G401 (cell line): ENCODE results near the gene CKMT2. TPM values are rescaled to one million over a fixed set of nuclear protein-coding genes. Genes with fewer than 3 reads are reported as not detected.
A peak's percentile ranks its signal among the peaks of the same experiment; 100 is the strongest.

ENCODE experiments used
- DNase-seq: peaks from one replicate; pipeline ENCODE4 v3.0.0-alpha.2; 2015; ENCODE audit warnings: low spot score
- in situ Hi-C: cut with HindIII; loops from 2 replicates; pipeline ENCODE4 v1.10.0; 2016; ENCODE audit warnings: low sequenced_read_pairs, mixed read lengths
- total RNA-seq: library from RNA; depleted of rRNA; stranded (reverse); fragments of >200 nt; shearing (Covaris generic); gene quantifications from 2 replicates; pipeline ENCODE4 v1.2.3, GENCODE V29; 2014; rRNA removed

The CKMT2 gene
- total RNA-seq = not detected in 2 replicates

DNA sequence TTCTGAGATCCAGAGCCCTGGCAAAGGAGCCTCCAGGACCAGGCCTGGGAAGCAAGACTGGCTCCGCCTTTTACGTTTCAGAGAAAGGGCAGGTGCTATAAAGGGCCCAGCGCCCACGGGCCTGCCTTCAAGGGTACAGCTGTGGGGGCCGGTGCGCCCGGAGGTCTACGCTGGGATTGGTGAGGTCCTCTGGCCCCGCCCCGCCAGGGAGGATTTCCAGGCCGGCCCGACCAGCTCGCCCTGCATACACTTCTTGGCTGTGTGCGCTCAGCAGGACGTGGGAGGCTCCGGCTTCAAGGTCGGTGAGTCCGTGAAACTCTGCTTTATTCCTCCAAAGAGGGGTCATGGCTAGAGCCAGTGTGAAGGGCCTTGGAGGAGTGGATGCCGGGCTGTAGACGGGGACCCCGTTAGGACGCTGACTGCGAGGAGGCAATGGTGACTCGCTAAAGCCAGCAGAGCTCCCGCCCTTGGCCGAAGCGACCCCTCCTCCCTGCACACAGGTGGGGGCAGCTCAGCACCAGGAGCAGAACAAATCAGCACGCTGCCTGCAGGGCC lies at the start of gene CKMT2:
Gene CKMT2 (plus strand): TSS at position 243 of the 555 bp plus-strand sequence. CDS start 17,811 bp downstream, outside the sequence.
- peak; percentile 69 for DNase-seq
- in situ Hi-C loops = no loop called here

- in situ Hi-C loops = no loop called here
- DNase-seq = no peak
Measured at GRCh38 chr5:81183811-81184748, 49.0 kb upstream of the CKMT2 start.

- DNase-seq = no peak
- in situ Hi-C loops = no loop called here
Measured at GRCh38 chr5:81184749-81185110, 48.4 kb upstream of the CKMT2 start.

- DNase-seq = no peak
- in situ Hi-C loops = no loop called here
Measured at GRCh38 chr5:81187885-81188284, 45.2 kb upstream of the CKMT2 start.

- no peak for DNase-seq
- in situ Hi-C loops = no loop called here
Measured at GRCh38 chr5:81188962-81189361, 44.2 kb upstream of the CKMT2 start.

GRCh38 chr5:81189875-81190498 lies 43.1 kb upstream of the CKMT2 start:
- in situ Hi-C loops = no loop called here
- no peak for DNase-seq

DNA sequence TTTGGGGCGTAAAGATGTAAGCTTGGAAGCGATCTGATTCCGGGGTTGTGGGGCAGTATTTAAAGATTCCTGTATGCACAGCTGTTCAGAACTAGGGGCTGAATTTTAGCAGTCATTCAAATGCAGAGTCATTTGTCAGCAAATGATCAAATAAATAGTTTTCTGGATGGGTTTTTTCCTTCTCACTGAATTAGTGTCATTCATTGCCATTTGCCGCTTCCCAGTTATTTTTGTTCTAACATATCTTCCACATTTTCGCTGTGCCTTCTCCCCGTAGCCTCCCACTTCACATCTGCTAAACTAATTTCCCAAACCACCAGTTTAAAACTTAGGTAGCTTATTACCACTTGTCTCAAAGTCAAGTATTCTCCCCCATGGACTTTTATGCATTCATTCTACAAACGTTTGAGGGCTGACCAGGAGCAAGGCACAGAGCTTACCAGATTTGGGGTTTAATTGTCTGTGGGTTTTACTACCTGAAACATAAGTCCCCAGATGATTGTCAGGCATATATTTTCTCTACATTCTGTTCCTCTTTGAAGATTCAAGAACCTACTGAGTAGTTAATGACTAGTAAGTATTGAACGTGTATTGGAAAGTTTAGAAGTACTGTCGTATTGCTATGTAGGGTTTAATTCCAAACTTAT lies 41.3 kb upstream of the CKMT2 start:
- in situ Hi-C loops = no loop called here
- DNase-seq = no peak

DNA sequence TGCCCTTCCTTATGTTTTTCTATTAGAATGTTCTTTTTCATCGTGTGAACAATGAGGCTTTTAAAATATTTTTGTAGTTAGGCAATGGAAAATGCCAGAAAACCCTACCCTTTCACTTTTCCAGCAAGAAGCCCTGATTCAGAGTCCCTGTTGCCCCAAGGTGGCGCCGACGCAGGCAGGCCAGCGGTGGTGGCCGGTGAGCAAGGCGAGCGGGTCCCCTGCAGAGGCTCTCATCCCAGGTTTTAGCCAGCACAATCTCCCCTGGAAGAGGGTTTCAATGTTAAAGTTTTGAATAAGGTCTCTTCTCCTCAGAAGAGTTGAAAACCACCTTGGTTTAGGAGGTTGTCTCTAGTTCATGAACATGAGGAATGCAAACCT lies 40.8 kb upstream of the CKMT2 start:
- DNase-seq = no peak
- in situ Hi-C loops = no loop called here

- in situ Hi-C loops = no loop called here
- peak; percentile 74 for DNase-seq
Measured at GRCh38 chr5:81194633-81195334, 38.3 kb upstream of the CKMT2 start.

- in situ Hi-C loops = no loop called here
- peak; percentile 34 for DNase-seq
Measured at GRCh38 chr5:81195335-81195929, 37.7 kb upstream of the CKMT2 start.

DNA sequence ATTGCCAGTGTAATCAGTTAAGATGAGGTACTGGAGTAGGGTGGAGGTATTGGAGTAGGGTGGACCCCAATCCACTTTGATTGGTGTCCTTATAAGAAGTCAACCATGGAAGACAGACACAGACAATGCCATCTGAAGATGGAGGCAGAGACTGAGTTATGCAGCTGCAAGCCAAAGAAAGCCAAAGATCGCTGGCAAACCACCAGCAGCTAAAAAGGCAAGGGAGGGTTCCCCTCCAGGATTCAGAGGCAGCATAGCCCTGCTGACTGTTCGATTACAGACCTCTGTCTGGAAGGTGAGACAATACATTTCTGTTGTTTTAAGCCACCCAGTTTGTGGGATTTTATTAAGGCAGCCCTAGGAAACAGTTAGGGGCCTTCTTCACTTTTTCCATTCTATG lies 30.5 kb upstream of the CKMT2 start:
- in situ Hi-C loops = no loop called here
- DNase-seq = no peak

GRCh38 chr5:81203729-81204128 lies 29.4 kb upstream of the CKMT2 start:
- DNase-seq = no peak
- in situ Hi-C loops = no loop called here

- DNase-seq = no peak
- in situ Hi-C loops = no loop called here
Measured at GRCh38 chr5:81204205-81204604, 28.9 kb upstream of the CKMT2 start.

DNA sequence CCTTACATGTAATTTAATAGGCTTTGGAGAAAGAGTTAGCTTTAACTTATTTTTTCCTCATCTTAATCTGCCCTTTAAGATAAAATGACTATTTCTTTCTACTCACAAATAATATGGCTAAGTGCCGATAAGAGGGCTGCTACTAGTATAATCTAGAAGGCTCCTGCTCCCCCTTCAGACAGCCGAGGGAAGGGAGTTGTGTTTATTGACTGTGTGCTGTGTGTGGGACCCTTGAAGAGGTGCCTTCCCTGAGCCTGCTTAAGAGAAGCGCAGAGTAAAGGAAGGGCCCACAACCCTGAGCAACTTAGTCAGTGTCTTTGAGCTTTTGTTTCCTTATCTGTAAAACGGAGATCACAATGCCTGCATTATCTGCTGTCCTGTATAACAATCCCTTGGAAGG lies 28.1 kb upstream of the CKMT2 start:
- DNase-seq = no peak
- in situ Hi-C loops = no loop called here

DNA sequence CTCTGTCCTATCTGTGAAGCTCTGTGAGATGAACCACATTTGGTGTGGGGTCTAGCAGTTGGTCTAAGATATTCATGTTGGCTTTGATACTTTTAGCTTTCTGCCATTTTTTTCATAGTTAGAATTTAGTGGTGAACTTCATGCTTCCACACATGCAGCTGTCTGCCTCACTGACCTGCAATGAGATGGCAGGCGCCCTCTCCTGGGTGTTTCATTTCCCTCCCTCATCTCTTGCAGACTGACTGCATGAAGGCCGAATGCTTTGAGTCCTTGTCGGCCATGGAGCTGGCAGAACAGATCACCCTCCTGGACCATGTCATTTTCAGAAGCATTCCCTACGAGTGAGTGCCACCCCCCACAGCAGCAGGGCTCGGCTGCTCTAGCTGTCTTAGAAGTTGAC lies 26.1 kb upstream of the CKMT2 start:
- in situ Hi-C loops = no loop called here
- DNase-seq = no peak

DNA sequence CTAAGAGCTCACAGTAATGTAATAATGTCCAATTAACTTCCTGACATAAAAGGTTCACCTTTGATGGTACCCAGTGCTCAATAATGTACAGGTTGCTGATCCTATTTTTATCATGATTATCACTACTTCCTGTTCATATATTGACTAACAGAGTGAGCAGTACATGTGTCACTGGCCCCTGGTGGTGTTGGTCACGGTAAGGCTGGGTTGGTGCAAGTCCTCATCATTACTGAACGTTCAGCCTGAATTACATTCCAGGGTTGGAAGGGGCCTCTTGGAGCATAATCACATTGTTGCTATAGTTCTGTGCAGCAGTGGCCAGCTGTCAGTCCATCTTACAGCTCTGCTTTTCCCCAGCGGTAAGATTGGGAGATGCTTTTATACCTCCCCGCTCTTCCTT lies 24.2 kb upstream of the CKMT2 start:
- in situ Hi-C loops = no loop called here
- DNase-seq = no peak

DNA sequence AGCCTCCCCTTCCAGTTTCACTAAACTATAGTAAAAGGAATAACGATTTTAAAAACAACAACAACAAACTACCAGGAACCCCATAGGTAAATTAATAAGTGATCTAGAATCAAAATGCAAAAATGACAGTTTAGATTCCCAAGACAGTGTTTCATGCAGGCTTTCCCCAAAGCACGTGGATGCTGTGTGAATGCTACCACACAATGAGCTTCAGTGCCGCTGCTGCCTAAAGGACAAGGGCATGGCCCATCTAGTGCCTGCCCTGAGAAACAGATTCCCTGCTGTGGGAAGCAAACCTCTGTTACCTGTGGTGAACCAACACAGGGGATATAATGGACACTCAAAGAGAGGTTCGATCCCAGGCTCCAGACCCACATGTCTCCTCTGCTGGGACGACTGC lies 23.7 kb upstream of the CKMT2 start:
- no peak for DNase-seq
- in situ Hi-C loops = no loop called here

GRCh38 chr5:81209869-81210493 lies 23.1 kb upstream of the CKMT2 start:
- no peak for DNase-seq
- in situ Hi-C loops = no loop called here
